HCT116 (cell line): ENCODE measurements around the gene AFF1. TPM values are rescaled to one million over a fixed set of nuclear protein-coding genes. Genes with fewer than 3 reads are reported as not detected.

Experiments
- ATAC-seq: fragments of 200-7000 bp; cut with Tn5 transposase; 2 replicates; pipeline ENCODE4 v1.9.1; 2020; ENCODE audit warnings: mild to moderate bottlenecking, moderate library complexity
- BruUV-seq: library from RNA; stranded (reverse); fragments of 400-500 nt; replicated peaks from 2 replicates; lab custom pipeline; 2021; lab: Mats Ljungman, UMichigan
- CTCF ChIA-PET: fragments of 300-600 bp; sonication (Branson Sonifier 250); formaldehyde crosslinking; loops from one replicate; lab custom pipeline; 2021; ENCODE audit warnings: antibody characterized with exemption; lab: Charles Lee
- POLR2A ChIA-PET: fragments of 300-600, 350-600 bp; sonication (Branson Sonifier 250); formaldehyde crosslinking; loops from one replicate; lab custom pipeline; 2021; ENCODE audit warnings: antibody characterized with exemption; lab: Charles Lee
- RAD21 ChIA-PET, 2 experiments: fragments of 300-600 bp; sonication (Branson Sonifier 250); formaldehyde crosslinking; loops; one replicate each; lab custom pipeline; 2023; ENCODE audit warnings: low total read pairs in 2 of 2; ENCODE audit not compliant: uncharacterized antibody in 2 of 2, unreplicated experiment in 2 of 2, low non-redundant PET in 1 of 2; lab: Charles Lee
- DNase-seq: peaks from one replicate; pipeline ENCODE4 v3.0.0-alpha.2; 2010; ENCODE audit warnings: low read depth, low spot score
- H2AFZ ChIP-seq: fragments of 200-600 bp; shearing (Covaris generic), sonication (generic); 2 replicates; pipeline ENCODE4 v1.6.1; 2017; ENCODE audit warnings: low read depth, mixed run types, mixed read lengths, antibody characterized with exemption, low read length; ENCODE audit not compliant: poor library complexity, severe bottlenecking
- H3K27ac ChIP-seq: 2 replicates; pipeline ENCODE4 v1.5.1; 2012; ENCODE audit warnings: low read depth, low read length
- H3K27me3 ChIP-seq: fragments of 200-600 bp; sonication (generic); 2 replicates; pipeline ENCODE4 v1.6.1; 2016; ENCODE audit warnings: mixed run types, low read length, mixed read lengths; ENCODE audit not compliant: insufficient read depth
- H3K36me3 ChIP-seq, 2 experiments: fragments of 200-500 bp in 1 of 2; fragments of 200-600 bp in 1 of 2; sonication (Bioruptor generic) in 1 of 2; sonication (generic) in 1 of 2; 2 replicates each; pipeline versions ENCODE4 v1.5.1 to v1.6.1; 2014 to 2016; ENCODE audit warnings: low read length in 2 of 2, inconsistent platforms in 1 of 2, mixed read lengths in 1 of 2, mixed run types in 1 of 2; ENCODE audit not compliant: insufficient read depth in 2 of 2, control insufficient read depth in 1 of 2
- H3K4me1 ChIP-seq, 2 experiments: fragments of 200-600 bp in 1 of 2; sonication (generic) in 1 of 2; 2 replicates each; pipeline versions ENCODE4 v1.5.1 to v1.6.1; 2012 to 2017; ENCODE audit warnings: low read length in 2 of 2, inconsistent platforms in 1 of 2, mild to moderate bottlenecking in 1 of 2, mixed read lengths in 1 of 2, mixed run types in 1 of 2, moderate library complexity in 1 of 2; ENCODE audit not compliant: insufficient read depth in 2 of 2, control insufficient read depth in 1 of 2
- H3K4me2 ChIP-seq: fragments of 200-600 bp; sonication (generic); 2 replicates; pipeline ENCODE4 v1.6.1; 2017; ENCODE audit warnings: mixed run types, low read length, mixed read lengths
- H3K4me3 ChIP-seq, 2 experiments: fragments of 200-600 bp in 1 of 2; sonication (generic) in 1 of 2; replicated peaks in 1 of 2; 2 replicates each; pipeline ENCODE4 v1.5.1; 2011 to 2016; ENCODE audit warnings: low read length in 2 of 2, control low read depth in 1 of 2, low read depth in 1 of 2, mild to moderate bottlenecking in 1 of 2, mixed read lengths in 1 of 2, mixed run types in 1 of 2
- H3K79me2 ChIP-seq: fragments of 200-600 bp; sonication (generic); 2 replicates; pipeline ENCODE4 v1.6.1; 2017; ENCODE audit warnings: mild to moderate bottlenecking, mixed run types, low read length, moderate library complexity, mixed read lengths; ENCODE audit not compliant: insufficient read depth
- H3K9ac ChIP-seq: fragments of 200-600 bp; sonication (generic); 2 replicates; pipeline ENCODE4 v1.6.1; 2016; ENCODE audit warnings: low read length, mixed read lengths
- H3K9me2 ChIP-seq: fragments of 200-600 bp; sonication (generic), shearing (Covaris generic); 2 replicates; pipeline ENCODE4 v1.6.1; 2017; ENCODE audit warnings: mixed run types, mild to moderate bottlenecking, moderate library complexity; ENCODE audit not compliant: insufficient read depth
- H3K9me3 ChIP-seq, 2 experiments: fragments of 200-500 bp in 1 of 2; fragments of 200-600 bp in 1 of 2; sonication (Bioruptor generic) in 1 of 2; sonication (generic) in 1 of 2; 2 replicates each; pipeline ENCODE4 v1.6.1; 2014 to 2017; ENCODE audit warnings: low read length in 2 of 2, mixed read lengths in 2 of 2, inconsistent platforms in 1 of 2, low read depth in 1 of 2, mild to moderate bottlenecking in 1 of 2, mixed run types in 1 of 2, moderate library complexity in 1 of 2; ENCODE audit not compliant: control insufficient read depth in 1 of 2, insufficient read depth in 1 of 2
- H4K20me1 ChIP-seq: fragments of 200-600 bp; sonication (generic), shearing (Covaris generic); 2 replicates; pipeline ENCODE4 v1.6.1; 2017; ENCODE audit warnings: mixed run types, mild to moderate bottlenecking, moderate library complexity; ENCODE audit not compliant: insufficient read depth
- CTCF ChIP-seq, 3 experiments: fragments of 200-600 bp in 1 of 3; sonication (generic) in 1 of 3; IDR thresholded peaks in 2 of 3; conservative IDR thresholded peaks in 1 of 3; 2 replicates each; pipeline ENCODE4 v1.5.1; 2012 to 2017; ENCODE audit warnings: low read depth in 2 of 3, low read length in 2 of 3, antibody characterized with exemption in 1 of 3, borderline replicate concordance in 1 of 3, control low read depth in 1 of 3, mild to moderate bottlenecking in 1 of 3, mixed read lengths in 1 of 3, mixed run types in 1 of 3, moderate library complexity in 1 of 3; ENCODE audit not compliant: insufficient read depth in 1 of 3
- EZH2 ChIP-seq: fragments of 200-600 bp; sonication (generic); IDR thresholded peaks from 2 replicates; pipeline ENCODE4 v1.6.1; 2017; ENCODE audit warnings: antibody characterized with exemption, mixed run types
- FOSL1 ChIP-seq: IDR thresholded peaks from 2 replicates; pipeline ENCODE4 v1.6.1; 2012; ENCODE audit warnings: low read depth
- JUND ChIP-seq: IDR thresholded peaks from 2 replicates; pipeline ENCODE4 v1.6.1; 2012
- MAX ChIP-seq: IDR thresholded peaks from 2 replicates; pipeline ENCODE4 v1.6.1; 2012
- POLR2A ChIP-seq: IDR thresholded peaks from 2 replicates; pipeline ENCODE4 v1.7.0; 2011; ENCODE audit warnings: borderline replicate concordance; ENCODE audit not compliant: insufficient read depth, insufficient read length; ENCODE audit errors: extremely low read depth
- YY1 ChIP-seq: IDR thresholded peaks from 2 replicates; pipeline ENCODE4 v1.6.1; 2011; ENCODE audit warnings: low read length, low read depth, moderate library complexity, mild to moderate bottlenecking; ENCODE audit not compliant: insufficient replicate concordance; ENCODE audit errors: extremely low read depth
- ZBTB33 ChIP-seq: IDR thresholded peaks from 2 replicates; pipeline ENCODE4 v1.6.1; 2011; ENCODE audit warnings: mild to moderate bottlenecking, low read length, moderate library complexity; ENCODE audit not compliant: insufficient replicate concordance; ENCODE audit errors: extremely low read depth
- ZFX ChIP-seq: fragments of 450-650 bp; IDR thresholded peaks from 2 replicates; pipeline ENCODE4 v1.6.1; 2017
- ZNF274 ChIP-seq: fragments of 200-500 bp; sonication (Bioruptor generic); IDR thresholded peaks from 2 replicates; pipeline ENCODE4 v1.6.1; 2014; ENCODE audit warnings: mild to moderate bottlenecking, low read depth, low read length, inconsistent platforms
- intact Hi-C: fragments of 100-400 bp; cut with micrococcal nuclease; formaldehyde crosslinking; loops from 2 replicates; pipeline ENCODE4 v1.10.0; 2022
- total RNA-seq: library from RNA; stranded (reverse); gene quantifications from one replicate; pipeline ENCODE4 v1.2.1, GENCODE V29; 2021; ENCODE audit not compliant: unreplicated experiment

The AFF1 gene
- total RNA-seq, 1 experiment from 2014 or later, result 43.1 TPM

- no peaks in the 10 kb centered on the region for H3K27me3 ChIP-seq
- TF ChIP-seq FOSL1 (no peak), EZH2 (no peak), MAX (no peak), JUND (no peak), CTCF (IDR thresholded peaks at IDR 0.05 in 2 of 3, conservative IDR thresholded peaks at IDR 0.05 in 1 of 3; ENCODE audit: borderline replicate concordance in 1 of 3, insufficient read depth in 1 of 3, low read depth in 2 of 3, low read length in 2 of 3) (no peak)
- no peak overlapping the region for H3K4me3 ChIP-seq
- no peaks in the 10 kb centered on the region for H3K4me1 ChIP-seq
- ATAC-seq (no peak), DNase-seq (no peak)
- no peaks in the 10 kb centered on the region for H4K20me1 ChIP-seq
- no peaks in the 10 kb centered on the region for H3K36me3 ChIP-seq
- no TSS peak for BruUV-seq
- H3K4me2 ChIP-seq, result no peak overlapping the region
- intact Hi-C loops, result no loop called here
- H3K27ac ChIP-seq, result no peak overlapping the region
- ChIA-PET POLR2A (no interaction called here), RAD21 (no interaction called here), CTCF (no interaction called here)
- no peaks in the 10 kb centered on the region for H3K9me2 ChIP-seq
- no peaks in the 10 kb centered on the region for H3K9me3 ChIP-seq
- H3K79me2 ChIP-seq, result no peaks in the 10 kb centered on the region
- no peak overlapping the region for H2AFZ ChIP-seq
- no peak overlapping the region for H3K9ac ChIP-seq
Measured at GRCh38 chr4:86916392-86916791, 18.4 kb upstream of the AFF1 start.

- POLR2A ChIA-PET, result no interaction called here
- H3K9me3 ChIP-seq, result no peaks in the 10 kb centered on the region
- CTCF ChIA-PET, result no interaction called here
- H3K9ac ChIP-seq, result no peak overlapping the region
- H3K9me2 ChIP-seq, result no peaks in the 10 kb centered on the region
- H3K4me3 ChIP-seq, result no peak overlapping the region
- DNase-seq (no peak), ATAC-seq (no peak)
- H3K4me2 ChIP-seq, result no peak overlapping the region
- intact Hi-C loops, result no loop called here
- no peaks in the 10 kb centered on the region for H3K36me3 ChIP-seq
- no peak overlapping the region for H2AFZ ChIP-seq
- no peak overlapping the region for H3K27ac ChIP-seq
- H3K79me2 ChIP-seq, result no peaks in the 10 kb centered on the region
- RAD21 ChIA-PET, result no interaction called here
- no peaks in the 10 kb centered on the region for H4K20me1 ChIP-seq
- H3K4me1 ChIP-seq, result peaks cover 0 to under 1% of the 10 kb centered on the region in 2 experiments; a peak in 1 of 4 replicates
- TF ChIP-seq POLR2A, result no peak
- no peak for TF ChIP-seq ZNF274
- no peak for TF ChIP-seq JUND
- TF ChIP-seq ZFX, result no peak
- TF ChIP-seq CTCF (IDR thresholded peaks at IDR 0.05 in 2 of 3, conservative IDR thresholded peaks at IDR 0.05 in 1 of 3; ENCODE audit: borderline replicate concordance in 1 of 3, insufficient read depth in 1 of 3, low read depth in 2 of 3, low read length in 2 of 3), result no peak
- TF ChIP-seq ZBTB33, result no peak
- TF ChIP-seq YY1, result no peak
- no peaks in the 10 kb centered on the region for H3K27me3 ChIP-seq
- no TSS peak for BruUV-seq
Measured at GRCh38 chr4:86917212-86918039, 17.4 kb upstream of the AFF1 start.
